H9 (cell line): Measurements from ENCODE around the gene EEF1E1. TPM values are rescaled to one million over a fixed set of nuclear protein-coding genes. Genes with fewer than 3 reads are reported as not detected.

Experiments
- DNase-seq: peaks from one replicate; pipeline ENCODE4 v3.0.0-alpha.2; 2017
- H2AFZ ChIP-seq: one replicate; pipeline ENCODE4 v1.6.1; 2013; ENCODE audit warnings: mild to moderate bottlenecking, low read length, control low read depth, moderate library complexity
- H2AK5ac ChIP-seq: 2 replicates; pipeline ENCODE4 v1.6.1; 2013; ENCODE audit warnings: low read length, control low read depth, mixed read lengths; ENCODE audit not compliant: insufficient read length
- H2BK120ac ChIP-seq: one replicate; pipeline ENCODE4 v1.6.1; 2013; ENCODE audit warnings: low read depth, mild to moderate bottlenecking, low read length, control low read depth, inconsistent platforms; ENCODE audit not compliant: poor library complexity, severe bottlenecking
- H2BK12ac ChIP-seq: 2 replicates; pipeline ENCODE4 v1.6.1; 2013; ENCODE audit warnings: low read length, control low read depth, mixed read lengths, low read depth; ENCODE audit not compliant: insufficient read length
- H2BK15ac ChIP-seq: 2 replicates; pipeline ENCODE4 v1.6.1; 2013; ENCODE audit warnings: low read depth, low read length, control low read depth
- H2BK20ac ChIP-seq: one replicate; pipeline ENCODE4 v1.6.1; 2013; ENCODE audit warnings: low read depth, mild to moderate bottlenecking, low read length, control low read depth, inconsistent platforms; ENCODE audit not compliant: poor library complexity, severe bottlenecking
- H2BK5ac ChIP-seq: 2 replicates; pipeline ENCODE4 v1.6.1; 2013; ENCODE audit warnings: low read length, control low read depth, mixed read lengths; ENCODE audit not compliant: insufficient read length
- H3K14ac ChIP-seq: 2 replicates; pipeline ENCODE4 v1.6.1; 2013; ENCODE audit warnings: low read length, control low read depth; ENCODE audit not compliant: insufficient read depth
- H3K18ac ChIP-seq: 2 replicates; pipeline ENCODE4 v1.6.1; 2013; ENCODE audit warnings: low read depth, mild to moderate bottlenecking, mixed read lengths, low read length, control low read depth; ENCODE audit not compliant: insufficient read length
- H3K23ac ChIP-seq: 2 replicates; pipeline ENCODE4 v1.6.1; 2013; ENCODE audit warnings: low read length, control low read depth, mixed read lengths, low read depth; ENCODE audit not compliant: insufficient read length
- H3K23me2 ChIP-seq: 2 replicates; pipeline ENCODE4 v1.6.1; 2013; ENCODE audit warnings: low read depth, mild to moderate bottlenecking, mixed read lengths, low read length, control low read depth; ENCODE audit not compliant: insufficient read length, poor library complexity, severe bottlenecking
- H3K27ac ChIP-seq: 2 replicates; pipeline ENCODE4 v1.5.1; 2013; ENCODE audit warnings: low read length, control low read depth, mixed read lengths, low read depth; ENCODE audit not compliant: insufficient read length
- H3K27me3 ChIP-seq: 2 replicates; pipeline ENCODE4 v1.6.1; 2013; ENCODE audit warnings: low read length, control low read depth, inconsistent platforms; ENCODE audit not compliant: insufficient read depth
- H3K4ac ChIP-seq: 2 replicates; pipeline ENCODE4 v1.6.1; 2013; ENCODE audit warnings: low read depth, mild to moderate bottlenecking, control low read depth, inconsistent platforms, low read length, moderate library complexity
- H3K4me1 ChIP-seq: 2 replicates; pipeline ENCODE4 v1.6.1; 2013; ENCODE audit warnings: low read length, control low read depth, inconsistent platforms; ENCODE audit not compliant: insufficient read depth
- H3K4me2 ChIP-seq: 2 replicates; pipeline ENCODE4 v1.6.1; 2013; ENCODE audit warnings: low read length, control low read depth, mixed read lengths; ENCODE audit not compliant: insufficient read length, insufficient read depth
- H3K56ac ChIP-seq: 2 replicates; pipeline ENCODE4 v1.6.1; 2013; ENCODE audit warnings: low read depth, mild to moderate bottlenecking, mixed read lengths, low read length, control low read depth; ENCODE audit not compliant: insufficient read length
- H3K79me1 ChIP-seq: 2 replicates; pipeline ENCODE4 v1.6.1; 2013; ENCODE audit warnings: low read depth, mild to moderate bottlenecking, moderate library complexity, low read length, control low read depth, inconsistent platforms; ENCODE audit not compliant: insufficient read depth, poor library complexity, severe bottlenecking
- H3K79me2 ChIP-seq: 2 replicates; pipeline ENCODE4 v1.6.1; 2013; ENCODE audit warnings: low read length, control low read depth, inconsistent platforms; ENCODE audit not compliant: insufficient read depth
- H3K9ac ChIP-seq: 2 replicates; pipeline ENCODE4 v1.6.1; 2013; ENCODE audit warnings: low read length, control low read depth, mixed read lengths; ENCODE audit not compliant: insufficient read length; ENCODE audit errors: extremely low read depth
- H3K9me3 ChIP-seq: one replicate; pipeline ENCODE4 v1.6.1; 2013; ENCODE audit warnings: low read depth, low read length, inconsistent platforms; ENCODE audit not compliant: control insufficient read depth
- H3T11ph ChIP-seq: one replicate; pipeline ENCODE4 v1.6.1; 2013; ENCODE audit warnings: mild to moderate bottlenecking, low read length, control low read depth, inconsistent platforms
- H4K20me1 ChIP-seq: one replicate; pipeline ENCODE4 v1.6.1; 2013; ENCODE audit not compliant: control insufficient read depth, insufficient read length, insufficient read depth
- H4K5ac ChIP-seq: 2 replicates; pipeline ENCODE4 v1.6.1; 2013; ENCODE audit warnings: low read depth, mild to moderate bottlenecking, mixed read lengths, low read length, control low read depth; ENCODE audit not compliant: insufficient read length
- H4K8ac ChIP-seq: replicated peaks from 2 replicates; pipeline ENCODE4 v1.6.1; 2013; ENCODE audit warnings: low read length, control low read depth, mixed read lengths, low read depth; ENCODE audit not compliant: insufficient read length
- H4K91ac ChIP-seq: 2 replicates; pipeline ENCODE4 v1.6.1; 2013; ENCODE audit warnings: low read depth, mild to moderate bottlenecking, moderate library complexity, mixed read lengths, low read length, control low read depth; ENCODE audit not compliant: insufficient read length
- H3K27ac Mint-ChIP-seq, 3 experiments: 2 replicates in 2 of 3; 3 replicates in 1 of 3; pipeline ENCODE4 v1.8.0; 2020 to 2021; ENCODE audit warnings: mixed read lengths in 3 of 3, mild to moderate bottlenecking in 1 of 3, moderate library complexity in 1 of 3
- H3K27me3 Mint-ChIP-seq: 2 replicates; pipeline ENCODE4 v1.8.0; 2021; ENCODE audit warnings: low read depth, mild to moderate bottlenecking, moderate library complexity, mixed read lengths
- H3K36me3 Mint-ChIP-seq, 3 experiments: 2 replicates in 2 of 3; 3 replicates in 1 of 3; pipeline ENCODE4 v1.8.0; 2020 to 2021; ENCODE audit warnings: low read depth in 3 of 3, mixed read lengths in 3 of 3; ENCODE audit not compliant: insufficient read depth in 1 of 3
- H3K4me1 Mint-ChIP-seq, 2 experiments: 2 replicates each; pipeline ENCODE4 v1.8.0; 2020; ENCODE audit warnings: mixed read lengths in 2 of 2
- H3K4me3 Mint-ChIP-seq, 2 experiments: 2 replicates in 1 of 2; 3 replicates in 1 of 2; pipeline ENCODE4 v1.8.0; 2020 to 2021; ENCODE audit warnings: mild to moderate bottlenecking in 2 of 2, mixed read lengths in 2 of 2, moderate library complexity in 1 of 2
- H3K9me3 Mint-ChIP-seq, 2 experiments: 2 replicates in 1 of 2; 3 replicates in 1 of 2; pipeline ENCODE4 v1.8.0; 2020; ENCODE audit warnings: mild to moderate bottlenecking in 2 of 2, mixed read lengths in 2 of 2, moderate library complexity in 1 of 2
- WGBS: extraction: QIAGEN DNeasy Blood & Tissue Kit; methylation state at CpG from one replicate; pipeline ENCODE4 v1.1.7; 2013; ENCODE audit warnings: missing lambda C conversion rate, low lambda C conversion rate, mixed read lengths; ENCODE audit not compliant: insufficient read length; ENCODE audit errors: extremely low coverage; 5-methylcytosine and 5-hydroxymethylcytosine counted together
- total RNA-seq: library from RNA; stranded (reverse); gene quantifications from 2 replicates; pipeline ENCODE4 v1.2.1, GENCODE V29; 2021
- TF ChIP-seq, protein P1 (sequence below): fragments of 200-600 bp; sonication (generic); conservative IDR thresholded peaks from 3 replicates; pipeline ENCODE4 v1.8.0; 2021; ENCODE audit warnings: antibody characterized with exemption, mild to moderate bottlenecking

The EEF1E1 gene
- total RNA-seq, 1 experiment from 2014 or later: 71.8 TPM

DNA sequence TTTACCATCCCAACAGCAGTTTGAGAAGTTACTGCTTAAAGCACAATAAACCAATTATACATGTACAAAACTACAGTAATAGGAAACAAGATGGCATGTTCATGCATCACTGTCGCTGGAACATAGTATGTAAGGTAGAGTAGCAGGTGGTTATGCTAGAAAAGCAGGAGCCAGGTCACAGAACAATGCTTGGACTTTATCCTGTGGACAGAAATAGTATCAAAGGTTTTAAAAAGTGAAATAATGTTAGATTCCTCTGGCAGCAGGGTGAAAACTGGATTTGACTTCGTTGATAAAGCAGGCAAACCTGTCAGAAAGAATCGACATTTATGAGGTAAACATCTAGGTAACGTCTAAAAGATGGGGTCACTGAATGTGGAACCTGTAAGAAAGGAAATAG is 40.6 kb downstream of the EEF1E1 start:
- H3T11ph ChIP-seq: no peak overlapping the region
- H3K9me3 ChIP-seq: no peaks in the 10 kb centered on the region
- no peak overlapping the region for H3K4ac ChIP-seq
- H3K9ac ChIP-seq: no peak overlapping the region
- WGBS: no CpG with 5 or more reads among the region's 4 CpGs
- no peak overlapping the region for H2AK5ac ChIP-seq
- TF ChIP-seq, protein P1, sequence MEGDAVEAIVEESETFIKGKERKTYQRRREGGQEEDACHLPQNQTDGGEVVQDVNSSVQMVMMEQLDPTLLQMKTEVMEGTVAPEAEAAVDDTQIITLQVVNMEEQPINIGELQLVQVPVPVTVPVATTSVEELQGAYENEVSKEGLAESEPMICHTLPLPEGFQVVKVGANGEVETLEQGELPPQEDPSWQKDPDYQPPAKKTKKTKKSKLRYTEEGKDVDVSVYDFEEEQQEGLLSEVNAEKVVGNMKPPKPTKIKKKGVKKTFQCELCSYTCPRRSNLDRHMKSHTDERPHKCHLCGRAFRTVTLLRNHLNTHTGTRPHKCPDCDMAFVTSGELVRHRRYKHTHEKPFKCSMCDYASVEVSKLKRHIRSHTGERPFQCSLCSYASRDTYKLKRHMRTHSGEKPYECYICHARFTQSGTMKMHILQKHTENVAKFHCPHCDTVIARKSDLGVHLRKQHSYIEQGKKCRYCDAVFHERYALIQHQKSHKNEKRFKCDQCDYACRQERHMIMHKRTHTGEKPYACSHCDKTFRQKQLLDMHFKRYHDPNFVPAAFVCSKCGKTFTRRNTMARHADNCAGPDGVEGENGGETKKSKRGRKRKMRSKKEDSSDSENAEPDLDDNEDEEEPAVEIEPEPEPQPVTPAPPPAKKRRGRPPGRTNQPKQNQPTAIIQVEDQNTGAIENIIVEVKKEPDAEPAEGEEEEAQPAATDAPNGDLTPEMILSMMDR: no peak
- H3K23ac ChIP-seq: no peak overlapping the region
- H3K4me2 ChIP-seq: no peak overlapping the region
- H3K14ac ChIP-seq: no peak overlapping the region
- H2BK120ac ChIP-seq: no peak overlapping the region
- H2BK12ac ChIP-seq: no peak overlapping the region
- no peak overlapping the region for H4K5ac ChIP-seq
- no peak overlapping the region for H3K27ac ChIP-seq
- no peak overlapping the region for H3K27ac Mint-ChIP-seq
- H3K4me3 Mint-ChIP-seq: no peak overlapping the region
- no peak overlapping the region for H4K91ac ChIP-seq
- no peak for DNase-seq
- no peak overlapping the region for H2AFZ ChIP-seq
- no peaks in the 10 kb centered on the region for H3K9me3 Mint-ChIP-seq
- H2BK5ac ChIP-seq: no peak overlapping the region
- H3K79me2 ChIP-seq: no peaks in the 10 kb centered on the region
- no peaks in the 10 kb centered on the region for H3K27me3 ChIP-seq
- no peaks in the 10 kb centered on the region for H4K20me1 ChIP-seq
- no peak overlapping the region for H2BK20ac ChIP-seq
- no peak overlapping the region for H3K56ac ChIP-seq
- no peaks in the 10 kb centered on the region for H3K23me2 ChIP-seq
- no peak overlapping the region for H4K8ac ChIP-seq
- no peaks in the 10 kb centered on the region for H3K27me3 Mint-ChIP-seq
- peaks cover 6 to 33% (median 21%) of the 10 kb centered on the region in 3 experiments; a peak in 6 of 7 replicates for H3K36me3 Mint-ChIP-seq
- H3K18ac ChIP-seq: no peak overlapping the region
- H3K79me1 ChIP-seq: no peaks in the 10 kb centered on the region
- H3K4me1 Mint-ChIP-seq: peaks cover 18% of the 10 kb centered on the region in 2 experiments
- no peaks in the 10 kb centered on the region for H3K4me1 ChIP-seq
- H2BK15ac ChIP-seq: no peak overlapping the region
